GM12878 (cell line): ENCODE measurements around the gene RHOT1. TPM values are rescaled to one million over a fixed set of nuclear protein-coding genes. Genes with fewer than 3 reads are reported as not detected.
"Not testable (repeated sequence)": the region's sequence is repeated elsewhere in the genome, so short reads cannot be mapped to it uniquely, and the experiment has no call there.

Experiments
- ATAC-seq: fragments of 200-7000 bp; cut with Tn5 transposase; 3 replicates; pipeline ENCODE4 v1.9.1; 2020; ENCODE audit warnings: mild to moderate bottlenecking, moderate library complexity
- BruUV-seq: library from RNA; stranded (reverse); fragments of 400-500 nt; replicated peaks from 2 replicates; lab custom pipeline; 2021; lab: Mats Ljungman, UMichigan
- CTCF ChIA-PET: fragments of 300-600 bp; sonication (Branson Sonifier 250); formaldehyde crosslinking; extraction: SDS; loops from one replicate; lab custom pipeline; 2021; ENCODE audit warnings: inconsistent platforms; lab: Yijun Ruan, JAX
- POLR2A ChIA-PET: fragments of 350-600 bp; formaldehyde crosslinking; extraction: SDS; loops from one replicate; lab custom pipeline; 2021; ENCODE audit warnings: inconsistent platforms; lab: Charles Lee
- RAD21 ChIA-PET: fragments of 300-600 bp; sonication (Branson Sonifier 250); formaldehyde crosslinking; loops from one replicate; lab custom pipeline; 2023; ENCODE audit warnings: antibody characterized with exemption; ENCODE audit not compliant: unreplicated experiment; lab: Charles Lee
- SMC1A ChIA-PET: fragments of 300-600 bp; sonication (Branson Sonifier 250); formaldehyde crosslinking; loops from one replicate; lab custom pipeline; 2023; ENCODE audit not compliant: unreplicated experiment, uncharacterized antibody; lab: Charles Lee
- DNase-seq: peaks from one replicate; pipeline ENCODE4 v3.0.0-alpha.2; 2011; ENCODE audit warnings: low read depth, low spot score
- FAIRE-seq: peaks from 3 replicates; lab custom pipeline; 2011; peaks lifted over from hg19 to GRCh38; lab: Jason Lieb, UNC
- H2AFZ ChIP-seq: 2 replicates; pipeline ENCODE4 v1.6.0; 2011; ENCODE audit warnings: low read depth, low read length, control low read depth; ENCODE audit not compliant: control insufficient read depth
- H3K27ac ChIP-seq: 2 replicates; pipeline ENCODE4 v1.5.1; 2011; ENCODE audit warnings: control low read depth; ENCODE audit not compliant: control insufficient read depth, insufficient read depth
- H3K27me3 ChIP-seq, 2 experiments: replicated peaks in 1 of 2; 2 replicates each; pipeline versions ENCODE4 v1.6.0 to v1.6.1; 2011; ENCODE audit warnings: low read length in 1 of 2; ENCODE audit not compliant: control insufficient read depth in 2 of 2, insufficient read depth in 2 of 2
- H3K36me3 ChIP-seq, 2 experiments: 2 replicates each; pipeline ENCODE4 v1.5.1; 2011; ENCODE audit warnings: low read length in 1 of 2; ENCODE audit not compliant: control insufficient read depth in 2 of 2, insufficient read depth in 2 of 2
- H3K4me1 ChIP-seq: 2 replicates; pipeline ENCODE4 v1.6.1; 2011; ENCODE audit warnings: mild to moderate bottlenecking, low read length, moderate library complexity, mixed read lengths; ENCODE audit not compliant: control insufficient read depth, insufficient read depth
- H3K4me2 ChIP-seq: 2 replicates; pipeline ENCODE4 v1.6.0; 2011; ENCODE audit warnings: control low read depth; ENCODE audit not compliant: control insufficient read depth, insufficient read depth
- H3K4me3 ChIP-seq: fragments of 200-600 bp; sonication (generic); 2 replicates; pipeline ENCODE4 v1.5.1; 2016
- H3K79me2 ChIP-seq: 2 replicates; pipeline ENCODE4 v1.6.0; 2011; ENCODE audit warnings: low read length; ENCODE audit not compliant: control insufficient read depth, insufficient read depth
- H3K9ac ChIP-seq: 2 replicates; pipeline ENCODE4 v1.8.0; 2011; ENCODE audit warnings: low read length, control low read depth, mixed read lengths; ENCODE audit not compliant: control insufficient read depth, insufficient read depth
- H3K9me3 ChIP-seq: replicated peaks from 3 replicates; pipeline ENCODE4 v1.5.1; 2011; ENCODE audit warnings: mild to moderate bottlenecking, low read length; ENCODE audit not compliant: control insufficient read depth, insufficient read depth
- H4K20me1 ChIP-seq: 2 replicates; pipeline ENCODE4 v1.6.0; 2011; ENCODE audit not compliant: control insufficient read depth, insufficient read depth
- ATF3 ChIP-seq: IDR thresholded peaks from 2 replicates; pipeline ENCODE4 v1.6.1; 2011; ENCODE audit warnings: low read depth, mild to moderate bottlenecking, low read length, moderate library complexity, borderline replicate concordance; ENCODE audit errors: extremely low read depth
- GABPA ChIP-seq: IDR thresholded peaks from 2 replicates; pipeline ENCODE4 v1.6.1; 2014; ENCODE audit warnings: antibody characterized with exemption, low read depth, mild to moderate bottlenecking, inconsistent platforms
- MEF2A ChIP-seq: IDR thresholded peaks from 2 replicates; pipeline ENCODE4 v1.6.1; 2011; ENCODE audit warnings: low read depth, mild to moderate bottlenecking, low read length, moderate library complexity; ENCODE audit not compliant: insufficient read depth
- RAD21 ChIP-seq: IDR thresholded peaks from 2 replicates; pipeline ENCODE4 v1.6.1; 2011; ENCODE audit warnings: mild to moderate bottlenecking, low read depth, low read length, moderate library complexity; ENCODE audit not compliant: insufficient read depth
- ZNF24 ChIP-seq: fragments of 450-650 bp; IDR thresholded peaks from 2 replicates; pipeline ENCODE4 v1.6.1; 2017; ENCODE audit warnings: antibody characterized with exemption, mild to moderate bottlenecking
- WGBS: methylation state at CpG from one replicate; pipeline ENCODE4 v1.1.6; 2016; ENCODE audit warnings: low lambda C conversion rate; ENCODE audit not compliant: insufficient replicate concordance, insufficient coverage; ENCODE audit errors: missing lambda C conversion rate; 5-methylcytosine and 5-hydroxymethylcytosine counted together
- in situ Hi-C: fragments of 300-500 bp; cut with MboI; formaldehyde crosslinking; loops from 9 replicates; pipeline ENCODE4 v1.14.3; 2018; ENCODE audit warnings: mixed read lengths
- intact Hi-C: fragments of 100-400 bp; cut with micrococcal nuclease; formaldehyde crosslinking; loops from one replicate; pipeline ENCODE4 v1.14.2; 2022; ENCODE audit not compliant: unreplicated experiment
- polyA plus RNA-seq, 11 experiments: library from polyadenylated mRNA; depleted of rRNA in 4 of 11; unstranded in 6 of 11; stranded (reverse) in 5 of 11; fragments of >200 nt; fragmentation: Nextera tagmentation in 4 of 11; fragmentation: Illumina TruSeq in 1 of 11; extraction: Ambion mirVana in 4 of 11; extraction: Trizol in 1 of 11; gene quantifications; 1 replicate in 1 of 11; 2 replicates in 10 of 11; pipeline versions ENCODE4 v1.2.1 to v1.2.3, GENCODE V29; 2011 to 2016; ENCODE audit warnings: inconsistent platforms in 2 of 11, missing spikeins in 2 of 11, low read depth in 1 of 11
- total RNA-seq, 4 experiments: library from RNA; depleted of rRNA in 3 of 4; stranded (reverse); fragments of >200 nt in 3 of 4; fragmentation: Illumina TruSeq in 1 of 4; extraction: Trizol in 1 of 4; gene quantifications; 2 replicates each; pipeline versions ENCODE4 v1.2.1 to v1.2.3, GENCODE V29; 2013 to 2021

The RHOT1 gene
- total and polyA plus RNA-seq, 10 of the 15 experiments (the other 5 are each of a cell fraction or from before 2014, with no cell fraction given), result 13.3 to 68.2 (median 22.8) TPM

- CTCF ChIA-PET, result interaction anchor here (1.4 to 3.2 kb wide), 2 partner anchors 9 to 56 kb away, joined by 8 to 11 read pairs; no protein-coding TSS in a partner anchor
- H3K9ac ChIP-seq, result no peak overlapping the region
- no peak for TF ChIP-seq MEF2A
- TF ChIP-seq GABPA, result no peak
- no peak for TF ChIP-seq ZNF24
- TF ChIP-seq RAD21, result no peak
- no peak for TF ChIP-seq ATF3
- TF ChIP-seq, all 136 proteins: peak for 0
Measured at GRCh38 chr17:32261936-32262510, 119.7 kb downstream of the RHOT1 start.

GRCh38 chr17:32263515-32263914, 121.2 kb downstream of the RHOT1 start:
- CTCF ChIA-PET, result interaction anchor here (3.2 kb wide), 1 partner anchor 10 kb away, joined by 11 read pairs; no protein-coding TSS in a partner anchor
- ATAC-seq, H3K9me3 ChIP-seq, RAD21 ChIA-PET, intact Hi-C loops, in situ Hi-C loops, H3K4me2 ChIP-seq, H3K27ac ChIP-seq, H4K20me1 ChIP-seq, H3K4me1 ChIP-seq, DNase-seq, H2AFZ ChIP-seq, H3K4me3 ChIP-seq, H3K36me3 ChIP-seq, BruUV-seq, FAIRE-seq, H3K79me2 ChIP-seq, SMC1A ChIA-PET, H3K9ac ChIP-seq: not testable (repeated sequence)
- peaks cover 13 to 25% of the 10 kb centered on the region in 2 experiments for H3K27me3 ChIP-seq
- POLR2A ChIA-PET, result interaction anchor here (1.2 kb wide), 1 partner anchor 30 kb away, joined by 3 read pairs; no protein-coding TSS in a partner anchor
- 74% methylated on average over 17 of the region's 17 CpGs for WGBS

More at GRCh38 chr17:32261936-32262510, 119.7 kb downstream of the RHOT1 start:
- in situ Hi-C loops, result no loop called here
- H3K79me2 ChIP-seq, result no peaks in the 10 kb centered on the region
- BruUV-seq, result no TSS peak
- intact Hi-C loops, result no loop called here
- H4K20me1 ChIP-seq, result no peaks in the 10 kb centered on the region
- no peak overlapping the region for H3K27ac ChIP-seq
- peaks cover 2% of the 10 kb centered on the region; the same call in 1 of the 2 replicates for H3K4me1 ChIP-seq
- SMC1A ChIA-PET, result interaction anchor here (1.2 kb wide), 1 partner anchor 55 kb away, joined by 3 read pairs; no protein-coding TSS in a partner anchor
- no peak overlapping the region for H3K4me3 ChIP-seq
- H3K27me3 ChIP-seq, result peaks cover 8 to 20% of the 10 kb centered on the region in 2 experiments
- H3K36me3 ChIP-seq, result no peaks in the 10 kb centered on the region
- H2AFZ ChIP-seq, result no peak overlapping the region
- DNase-seq (no peak), ATAC-seq (no peak), FAIRE-seq (no peak)
- POLR2A ChIA-PET, result interaction anchor here (0.8 to 1.6 kb wide), 2 partner anchors 16 to 49 kb away, joined by 3 read pairs; no protein-coding TSS in a partner anchor
- H3K9me3 ChIP-seq, result no peaks in the 10 kb centered on the region
- RAD21 ChIA-PET, result no interaction called here
- WGBS, result 54% methylated on average over 13 of the region's 13 CpGs
- H3K4me2 ChIP-seq, result no peak overlapping the region
